Fibroblast of the aortic adventitia (primary cell): ENCODE data around the gene SH3RF2. TPM values are rescaled to one million over a fixed set of nuclear protein-coding genes. Genes with fewer than 3 reads are reported as not detected.
A peak's percentile ranks its signal among the peaks of the same experiment; 100 is the strongest.

Experiments used
- DNase-seq: peaks from one replicate; pipeline ENCODE4 v3.0.0-alpha.2; 2010; ENCODE audit warnings: low read depth
- H3K4me3 ChIP-seq: 2 replicates; pipeline ENCODE4 v1.5.1; 2011; ENCODE audit warnings: low read depth, mild to moderate bottlenecking, control low read depth, low read length, moderate library complexity
- CTCF ChIP-seq: IDR thresholded peaks from 2 replicates; pipeline ENCODE4 v1.5.1; 2011; ENCODE audit warnings: mild to moderate bottlenecking, low read length, control low read depth, inconsistent platforms; ENCODE audit not compliant: insufficient read depth
- total RNA-seq: library from RNA; depleted of rRNA; stranded (reverse); fragments of >200 nt; gene quantifications from 2 replicates; pipeline ENCODE4 v1.2.3, GENCODE V29; 2012; ENCODE audit warnings: low replicate concordance

Gene SH3RF2
- total RNA-seq, 1 donor = 6.7 TPM

- DNase-seq = no peak
- TF ChIP-seq CTCF = no peak
- no peak overlapping the region for H3K4me3 ChIP-seq
These were observed 151.7 kb downstream of the SH3RF2 start for GRCh38 chr5:146088098-146088497.

GRCh38 chr5:146089287-146089686 lies 152.9 kb downstream of the SH3RF2 start:
- no peak for TF ChIP-seq CTCF
- no peak overlapping the region for H3K4me3 ChIP-seq
- DNase-seq = no peak

- H3K4me3 ChIP-seq = no peak overlapping the region
- no peak for TF ChIP-seq CTCF
- DNase-seq = no peak
These were observed 155.5 kb downstream of the SH3RF2 start for GRCh38 chr5:146091881-146092280.

- no peak for DNase-seq
- TF ChIP-seq CTCF = no peak
- no peak overlapping the region for H3K4me3 ChIP-seq
These were observed 161.7 kb downstream of the SH3RF2 start for GRCh38 chr5:146098047-146098446.

- H3K4me3 ChIP-seq = no peak overlapping the region
- DNase-seq = no peak
These were observed 165.3 kb downstream of the SH3RF2 start for GRCh38 chr5:146101646-146102045.

GRCh38 chr5:146103594-146103993 lies 167.2 kb downstream of the SH3RF2 start:
- H3K4me3 ChIP-seq = no peak overlapping the region
- no peak for TF ChIP-seq CTCF
- DNase-seq = peak; percentile 38

More at GRCh38 chr5:146101646-146102045, 165.3 kb downstream of the SH3RF2 start:
- TF ChIP-seq CTCF = no peak

- DNase-seq = no peak
- no peak for TF ChIP-seq CTCF
- no peak within 1 kb of the TSS for H3K4me3 ChIP-seq
These were observed 169.1 kb downstream of the SH3RF2 start, which contains the start of gene PLAC8L1 for GRCh38 chr5:146105477-146105876. PLAC8L1 (minus strand) TSS chr5:146105577; CDS start chr5:146104311, 1,266 bp downstream.
